Measurements from ENCODE around the gene DPP6.
"Not testable (repeated sequence)": the region's sequence is repeated elsewhere in the genome, so short reads cannot be mapped to it uniquely, and the experiment has no call there.

DPP6 gene

GRCh38 chr7:154080249-154080648, 28.1 kb downstream of the DPP6 start:
- not testable (repeated sequence) for H3K36me3 ChIP-seq (ENCODE audit: control insufficient read depth in 2 of 2, insufficient read depth in 2 of 2, low read length in 2 of 2); H3K27ac ChIP-seq (ENCODE audit: low read length); H3K27me3 ChIP-seq (ENCODE audit: control insufficient read depth in 1 of 2, insufficient read depth in 2 of 2, low read length in 2 of 2); H3K4me1 ChIP-seq (ENCODE audit: control insufficient read depth, insufficient read depth, low read length); H3K4me3 ChIP-seq (ENCODE audit: low read length in 2 of 2); H3K9ac ChIP-seq (ENCODE audit: low read length in 2 of 2); H3K9me3 ChIP-seq (ENCODE audit: control insufficient read depth in 2 of 2, low read length in 2 of 2)

DNA sequence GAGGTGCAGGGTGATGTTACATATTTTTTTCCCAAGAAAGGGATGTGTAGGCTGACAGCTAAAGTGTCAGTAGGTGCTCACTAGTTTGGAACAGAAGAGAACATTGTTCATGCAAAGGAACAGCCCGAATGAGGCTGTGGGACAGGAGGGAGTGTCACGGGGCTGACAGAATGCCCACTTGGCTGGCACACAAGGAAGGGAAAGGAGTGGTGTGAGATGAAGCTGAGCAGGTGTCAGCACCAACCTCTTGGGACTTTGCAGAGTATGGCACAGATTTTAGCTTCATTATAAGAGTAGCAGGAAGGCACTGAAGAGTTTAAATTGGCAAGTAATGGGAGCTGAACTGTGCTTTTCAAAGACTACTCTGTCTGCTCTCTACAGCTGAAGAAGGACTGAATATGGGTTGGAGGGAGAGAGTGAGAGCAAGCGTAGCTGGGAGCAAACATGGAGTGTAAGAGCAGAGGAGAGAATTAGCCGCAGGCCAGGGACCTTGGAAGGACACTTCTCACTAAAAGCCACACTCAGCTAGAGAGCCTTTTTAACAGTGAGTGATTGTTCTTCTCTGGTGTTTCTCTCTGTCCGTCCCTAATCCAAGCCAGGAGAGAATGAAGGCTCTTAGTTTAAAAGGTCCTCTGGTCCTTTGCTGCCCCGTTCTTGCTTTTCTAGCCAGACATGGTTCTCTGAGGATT, 35.0 kb downstream of the DPP6 start:
- not testable (repeated sequence) for H3K27me3 ChIP-seq (ENCODE audit: control insufficient read depth in 1 of 2, insufficient read depth in 2 of 2, low read length in 2 of 2); H3K4me1 ChIP-seq (ENCODE audit: control insufficient read depth, insufficient read depth, low read length); H3K4me3 ChIP-seq (ENCODE audit: low read length in 2 of 2); H3K27ac ChIP-seq (ENCODE audit: low read length); H3K9ac ChIP-seq (ENCODE audit: low read length in 2 of 2); H3K36me3 ChIP-seq (ENCODE audit: control insufficient read depth in 2 of 2, insufficient read depth in 2 of 2, low read length in 2 of 2); H3K9me3 ChIP-seq (ENCODE audit: control insufficient read depth in 2 of 2, low read length in 2 of 2)

DNA sequence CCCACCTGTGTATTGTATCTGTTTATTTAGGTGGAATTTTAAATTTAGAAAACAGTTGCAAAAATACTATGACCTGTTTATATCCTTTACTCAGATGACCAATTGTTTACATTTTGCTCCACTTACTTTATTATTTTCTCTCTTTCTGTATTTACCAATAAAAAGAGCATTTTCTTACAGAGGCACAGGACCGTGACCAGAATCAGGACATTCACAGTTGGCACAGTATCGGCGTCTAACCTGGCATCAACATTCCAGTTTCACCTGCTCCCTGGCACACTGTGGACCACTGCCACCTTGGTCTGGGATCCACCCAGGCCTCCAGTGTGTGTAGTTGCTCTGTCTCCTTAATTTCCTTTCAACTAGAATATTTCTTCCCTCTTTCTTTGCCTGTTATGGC, 39.9 kb downstream of the DPP6 start:
- not testable (repeated sequence) for H3K9ac ChIP-seq (ENCODE audit: low read length in 2 of 2); H3K4me3 ChIP-seq (ENCODE audit: low read length in 2 of 2); H3K4me1 ChIP-seq (ENCODE audit: control insufficient read depth, insufficient read depth, low read length); H3K36me3 ChIP-seq (ENCODE audit: control insufficient read depth in 2 of 2, insufficient read depth in 2 of 2, low read length in 2 of 2); H3K27ac ChIP-seq (ENCODE audit: low read length); H3K27me3 ChIP-seq (ENCODE audit: control insufficient read depth in 1 of 2, insufficient read depth in 2 of 2, low read length in 2 of 2); H3K9me3 ChIP-seq (ENCODE audit: control insufficient read depth in 2 of 2, low read length in 2 of 2)

DNA sequence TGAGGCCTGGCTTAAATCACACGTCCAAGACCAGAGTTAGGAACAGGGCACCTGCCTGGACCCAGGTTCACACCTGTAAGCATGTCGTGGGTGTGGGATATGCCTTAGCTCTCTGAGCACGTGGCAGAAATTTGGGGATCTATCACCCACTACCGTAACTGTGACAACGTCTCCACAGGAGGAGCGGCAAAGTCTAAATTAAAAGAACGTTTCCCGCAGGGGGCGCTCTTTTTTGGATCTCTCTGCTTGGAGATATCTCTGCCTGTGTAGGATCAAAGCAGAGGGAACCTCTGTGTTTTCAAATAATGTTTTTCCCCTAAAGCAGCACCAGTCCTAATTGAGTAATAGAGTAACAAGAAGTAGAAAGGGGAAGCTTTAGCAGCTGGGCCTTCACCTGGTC, 43.0 kb downstream of the DPP6 start:
- H3K4me3 ChIP-seq (ENCODE audit: low read length in 2 of 2); H3K9ac ChIP-seq (ENCODE audit: low read length in 2 of 2); H3K4me1 ChIP-seq (ENCODE audit: control insufficient read depth, insufficient read depth, low read length): not testable (repeated sequence)

DNA sequence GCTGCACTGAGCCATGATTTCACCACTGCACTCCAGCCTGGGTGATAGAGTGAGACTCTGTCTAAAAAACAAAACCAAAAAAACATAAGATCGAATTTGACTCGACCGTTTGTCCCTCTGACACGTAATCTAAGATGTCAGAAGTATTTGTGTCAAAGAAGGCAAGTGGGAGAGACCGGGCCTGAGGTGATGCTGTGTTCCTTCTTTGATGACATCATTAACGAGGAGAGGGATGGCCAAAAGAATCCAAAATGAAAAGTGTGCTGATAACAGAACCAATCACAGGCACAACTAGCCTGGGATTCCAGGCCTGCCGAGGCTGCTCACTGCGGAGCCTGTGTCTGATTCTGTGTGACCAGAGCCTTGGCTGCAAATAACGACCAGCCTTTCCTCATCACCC, 52.9 kb downstream of the DPP6 start:
- not testable (repeated sequence) for H3K27me3 ChIP-seq (ENCODE audit: control insufficient read depth in 1 of 2, insufficient read depth in 2 of 2, low read length in 2 of 2); H3K9me3 ChIP-seq (ENCODE audit: control insufficient read depth in 2 of 2, low read length in 2 of 2); H3K27ac ChIP-seq (ENCODE audit: low read length); H3K9ac ChIP-seq (ENCODE audit: low read length in 2 of 2); H3K4me1 ChIP-seq (ENCODE audit: control insufficient read depth, insufficient read depth, low read length); H3K4me3 ChIP-seq (ENCODE audit: low read length in 2 of 2); H3K36me3 ChIP-seq (ENCODE audit: control insufficient read depth in 2 of 2, insufficient read depth in 2 of 2, low read length in 2 of 2)

More for the DNA sequence above, 43.0 kb downstream of the DPP6 start:
- not testable (repeated sequence) for H3K36me3 ChIP-seq (ENCODE audit: control insufficient read depth in 2 of 2, insufficient read depth in 2 of 2, low read length in 2 of 2); H3K27ac ChIP-seq (ENCODE audit: low read length); H3K27me3 ChIP-seq (ENCODE audit: control insufficient read depth in 1 of 2, insufficient read depth in 2 of 2, low read length in 2 of 2); H3K9me3 ChIP-seq (ENCODE audit: control insufficient read depth in 2 of 2, low read length in 2 of 2)

DNA sequence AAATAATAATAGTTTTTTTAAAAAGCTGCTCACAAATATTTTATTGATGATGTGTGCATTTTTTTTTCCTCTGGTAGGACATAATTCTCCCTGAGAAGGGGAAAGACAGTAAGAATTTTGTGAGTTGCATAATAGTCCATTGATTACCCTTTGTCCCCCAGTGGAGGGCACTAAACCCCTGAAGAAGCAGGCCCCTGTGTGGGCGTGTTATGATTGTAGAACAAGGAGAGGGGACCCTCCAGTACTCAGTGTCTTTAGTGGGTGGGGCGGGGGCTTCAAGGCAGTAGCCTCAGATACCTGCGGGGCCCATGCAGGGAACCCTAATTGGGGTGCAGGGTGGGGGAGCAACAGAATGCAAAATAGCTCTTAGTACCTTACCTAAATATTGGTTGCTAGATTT, 57.4 kb downstream of the DPP6 start:
- H3K9ac ChIP-seq (ENCODE audit: low read length in 2 of 2); H3K36me3 ChIP-seq (ENCODE audit: control insufficient read depth in 2 of 2, insufficient read depth in 2 of 2, low read length in 2 of 2); H3K27me3 ChIP-seq (ENCODE audit: control insufficient read depth in 1 of 2, insufficient read depth in 2 of 2, low read length in 2 of 2); H3K4me3 ChIP-seq (ENCODE audit: low read length in 2 of 2); H3K4me1 ChIP-seq (ENCODE audit: control insufficient read depth, insufficient read depth, low read length); H3K27ac ChIP-seq (ENCODE audit: low read length); H3K9me3 ChIP-seq (ENCODE audit: control insufficient read depth in 2 of 2, low read length in 2 of 2): not testable (repeated sequence)

GRCh38 chr7:154113732-154114351, 61.6 kb downstream of the DPP6 start:
- not testable (repeated sequence) for H3K27me3 ChIP-seq (ENCODE audit: control insufficient read depth in 1 of 2, insufficient read depth in 2 of 2, low read length in 2 of 2); H3K4me1 ChIP-seq (ENCODE audit: control insufficient read depth, insufficient read depth, low read length); H3K4me3 ChIP-seq (ENCODE audit: low read length in 2 of 2); H3K27ac ChIP-seq (ENCODE audit: low read length); H3K9ac ChIP-seq (ENCODE audit: low read length in 2 of 2); H3K9me3 ChIP-seq (ENCODE audit: control insufficient read depth in 2 of 2, low read length in 2 of 2); H3K36me3 ChIP-seq (ENCODE audit: control insufficient read depth in 2 of 2, insufficient read depth in 2 of 2, low read length in 2 of 2)

DNA sequence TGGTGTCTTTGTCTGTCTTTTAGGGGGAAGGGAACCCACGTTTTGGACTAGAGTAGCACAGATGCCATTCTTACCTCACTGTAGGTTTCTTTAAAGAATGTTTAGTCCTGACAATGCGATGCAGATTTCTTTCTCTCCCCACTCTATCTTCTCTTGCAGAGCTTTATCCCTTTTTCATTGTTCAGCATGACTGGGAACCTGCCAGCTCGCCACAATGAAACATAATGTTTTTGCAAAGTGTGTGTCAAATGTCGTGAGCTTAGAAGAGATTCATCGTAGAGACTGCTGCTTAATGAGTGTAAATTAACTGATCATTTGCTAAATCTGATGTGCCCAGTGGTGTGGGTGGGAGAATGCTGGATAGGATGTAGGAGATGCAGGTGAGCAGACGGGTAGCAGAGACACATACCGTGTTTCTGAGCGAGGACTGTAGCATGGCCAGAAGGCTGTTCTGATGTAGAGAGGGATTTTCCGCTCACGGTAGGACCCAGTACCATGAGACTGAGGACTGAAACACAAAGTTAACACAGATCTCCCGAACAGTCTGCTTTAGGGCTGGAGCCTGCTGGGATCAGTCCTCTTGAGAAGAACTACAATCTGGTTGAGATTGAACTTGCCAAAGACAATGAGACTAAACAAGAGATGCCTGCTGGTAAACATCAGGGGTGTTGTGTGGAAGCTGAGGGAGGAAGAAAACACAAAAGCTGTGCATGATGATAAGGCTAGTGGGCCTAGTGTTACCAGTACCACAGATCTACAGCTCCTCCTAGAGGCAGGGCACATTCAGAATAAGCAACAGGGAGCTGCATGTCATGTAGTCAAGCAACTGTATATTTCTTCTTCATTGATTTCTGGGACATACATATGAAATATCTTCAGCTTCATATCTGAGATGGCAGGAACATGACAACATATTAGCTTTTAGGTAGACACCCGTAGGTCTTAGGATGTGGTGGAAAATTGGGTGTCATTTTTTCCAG, 65.5 kb downstream of the DPP6 start:
- not testable (repeated sequence) for H3K4me1 ChIP-seq (ENCODE audit: control insufficient read depth, insufficient read depth, low read length); H3K9me3 ChIP-seq (ENCODE audit: control insufficient read depth in 2 of 2, low read length in 2 of 2); H3K36me3 ChIP-seq (ENCODE audit: control insufficient read depth in 2 of 2, insufficient read depth in 2 of 2, low read length in 2 of 2); H3K27ac ChIP-seq (ENCODE audit: low read length); H3K4me3 ChIP-seq (ENCODE audit: low read length in 2 of 2); H3K9ac ChIP-seq (ENCODE audit: low read length in 2 of 2); H3K27me3 ChIP-seq (ENCODE audit: control insufficient read depth in 1 of 2, insufficient read depth in 2 of 2, low read length in 2 of 2)

- H3K9ac ChIP-seq (ENCODE audit: low read length in 2 of 2); H3K27me3 ChIP-seq (ENCODE audit: control insufficient read depth in 1 of 2, insufficient read depth in 2 of 2, low read length in 2 of 2); H3K4me1 ChIP-seq (ENCODE audit: control insufficient read depth, insufficient read depth, low read length); H3K36me3 ChIP-seq (ENCODE audit: control insufficient read depth in 2 of 2, insufficient read depth in 2 of 2, low read length in 2 of 2); H3K4me3 ChIP-seq (ENCODE audit: low read length in 2 of 2); H3K9me3 ChIP-seq (ENCODE audit: control insufficient read depth in 2 of 2, low read length in 2 of 2); H3K27ac ChIP-seq (ENCODE audit: low read length): not testable (repeated sequence)
Measured at GRCh38 chr7:154120825-154121224, 68.6 kb downstream of the DPP6 start.

DNA sequence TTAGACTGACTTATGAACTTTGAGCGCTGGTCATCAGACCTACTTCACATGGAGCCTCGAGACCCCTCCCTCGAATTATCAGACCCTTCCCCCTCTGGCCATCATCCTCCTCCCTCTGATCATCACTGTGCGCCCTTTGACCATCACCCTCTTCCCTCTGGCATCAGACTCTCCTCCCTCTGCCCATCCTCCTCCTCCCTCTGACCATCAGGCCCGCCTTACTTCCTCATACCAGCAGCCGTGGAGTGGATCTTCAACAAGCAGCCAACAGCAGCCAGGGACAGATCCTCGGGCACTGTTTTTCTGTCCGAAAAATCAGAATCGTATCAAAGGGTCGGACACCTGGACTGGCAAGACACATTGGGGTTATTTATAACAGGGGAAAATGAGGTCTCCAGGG, 70.5 kb downstream of the DPP6 start:
- not testable (repeated sequence) for H3K36me3 ChIP-seq (ENCODE audit: control insufficient read depth in 2 of 2, insufficient read depth in 2 of 2, low read length in 2 of 2); H3K4me1 ChIP-seq (ENCODE audit: control insufficient read depth, insufficient read depth, low read length); H3K9me3 ChIP-seq (ENCODE audit: control insufficient read depth in 2 of 2, low read length in 2 of 2); H3K9ac ChIP-seq (ENCODE audit: low read length in 2 of 2); H3K27ac ChIP-seq (ENCODE audit: low read length); H3K4me3 ChIP-seq (ENCODE audit: low read length in 2 of 2); H3K27me3 ChIP-seq (ENCODE audit: control insufficient read depth in 1 of 2, insufficient read depth in 2 of 2, low read length in 2 of 2)

GRCh38 chr7:154123397-154123796, 71.2 kb downstream of the DPP6 start:
- not testable (repeated sequence) for H3K36me3 ChIP-seq (ENCODE audit: control insufficient read depth in 2 of 2, insufficient read depth in 2 of 2, low read length in 2 of 2); H3K27ac ChIP-seq (ENCODE audit: low read length); H3K9ac ChIP-seq (ENCODE audit: low read length in 2 of 2); H3K27me3 ChIP-seq (ENCODE audit: control insufficient read depth in 1 of 2, insufficient read depth in 2 of 2, low read length in 2 of 2); H3K9me3 ChIP-seq (ENCODE audit: control insufficient read depth in 2 of 2, low read length in 2 of 2); H3K4me1 ChIP-seq (ENCODE audit: control insufficient read depth, insufficient read depth, low read length); H3K4me3 ChIP-seq (ENCODE audit: low read length in 2 of 2)
